WTC11 (cell line): ENCODE results near the gene CD59. TPM values are rescaled to one million over a fixed set of nuclear protein-coding genes. Genes with fewer than 3 reads are reported as not detected.

Source experiments
- ATAC-seq: fragments of 200-7000 bp; cut with Tn5 transposase; 2 replicates; pipeline ENCODE4 v1.10.0; 2021; ENCODE audit warnings: mild to moderate bottlenecking, moderate library complexity
- CTCF ChIA-PET: fragments of 300-600 bp; sonication (Branson Sonifier 250); formaldehyde crosslinking; loops from one replicate; lab custom pipeline; 2021; ENCODE audit warnings: antibody characterized with exemption; lab: Charles Lee
- POLR2A ChIA-PET: fragments of 350-600 bp; sonication (Branson Sonifier 250); formaldehyde crosslinking; loops from one replicate; lab custom pipeline; 2021; ENCODE audit warnings: antibody characterized with exemption; lab: Charles Lee
- DNase-seq: peaks from one replicate; pipeline ENCODE4 v3.0.0; 2021; ENCODE audit warnings: low spot score
- H3K27ac Mint-ChIP-seq: 2 replicates; pipeline ENCODE4 v1.8.0; 2021; ENCODE audit warnings: mixed read lengths
- H3K27me3 Mint-ChIP-seq: 2 replicates; pipeline ENCODE4 v1.8.0; 2021; ENCODE audit warnings: low read depth, mild to moderate bottlenecking, moderate library complexity, mixed read lengths
- H3K36me3 Mint-ChIP-seq: 2 replicates; pipeline ENCODE4 v1.8.0; 2021; ENCODE audit warnings: mixed read lengths
- H3K4me1 Mint-ChIP-seq: 2 replicates; pipeline ENCODE4 v1.8.0; 2022; ENCODE audit warnings: mixed read lengths
- H3K4me3 Mint-ChIP-seq: 2 replicates; pipeline ENCODE4 v1.8.0; 2021; ENCODE audit warnings: mild to moderate bottlenecking, moderate library complexity, mixed read lengths
- H3K9me3 Mint-ChIP-seq: 2 replicates; pipeline ENCODE4 v1.8.0; 2021; ENCODE audit warnings: mixed read lengths
- ATF1 ChIP-seq: sonication (generic); formaldehyde crosslinking; IDR thresholded peaks from 2 replicates; pipeline ENCODE4 v1.8.1; 2023; ENCODE audit warnings: mild to moderate bottlenecking, moderate library complexity, missing genetic modification reagents
- E2F4 ChIP-seq: sonication (generic); formaldehyde crosslinking; IDR thresholded peaks from 2 replicates; pipeline ENCODE4 v1.8.1; 2022; ENCODE audit warnings: low read depth, mild to moderate bottlenecking, moderate library complexity, missing genetic modification reagents, borderline replicate concordance
- E2F5 ChIP-seq: sonication (generic); formaldehyde crosslinking; IDR thresholded peaks from 2 replicates; pipeline ENCODE4 v1.8.1; 2022; ENCODE audit warnings: mild to moderate bottlenecking, moderate library complexity, missing genetic modification reagents
- FOXK1 ChIP-seq: sonication (generic); formaldehyde crosslinking; IDR thresholded peaks from 2 replicates; pipeline ENCODE4 v1.8.0; 2022; ENCODE audit warnings: mild to moderate bottlenecking, moderate library complexity, missing genetic modification reagents
- FOXP1 ChIP-seq: sonication (generic); formaldehyde crosslinking; IDR thresholded peaks from 2 replicates; pipeline ENCODE4 v1.8.0; 2022; ENCODE audit warnings: missing genetic modification reagents, mild to moderate bottlenecking, moderate library complexity, borderline replicate concordance
- GABPB1 ChIP-seq: sonication (generic); formaldehyde crosslinking; IDR thresholded peaks from 2 replicates; pipeline ENCODE4 v1.8.1; 2023; ENCODE audit warnings: mild to moderate bottlenecking, missing genetic modification reagents
- MXD4 ChIP-seq: fragments of 250-450 bp; sonication (Bioruptor Pico); IDR thresholded peaks from 2 replicates; pipeline ENCODE4 v1.8.0; 2021; ENCODE audit warnings: mild to moderate bottlenecking, moderate library complexity, borderline replicate concordance
- PRDM15 ChIP-seq: sonication (generic); formaldehyde crosslinking; IDR thresholded peaks from 2 replicates; pipeline ENCODE4 v1.8.0; 2022; ENCODE audit warnings: missing genetic modification reagents
- RORB ChIP-seq: fragments of 250-450 bp; sonication (Bioruptor Pico); IDR thresholded peaks from 2 replicates; pipeline ENCODE4 v1.9.0; 2021; ENCODE audit warnings: mild to moderate bottlenecking
- SOX15 ChIP-seq: fragments of 250-450 bp; sonication (Bioruptor Pico); IDR thresholded peaks from 2 replicates; pipeline ENCODE4 v1.9.0; 2021; ENCODE audit warnings: mild to moderate bottlenecking
- USF2 ChIP-seq: sonication (generic); formaldehyde crosslinking; IDR thresholded peaks from 2 replicates; pipeline ENCODE4 v1.8.1; 2023; ENCODE audit warnings: mild to moderate bottlenecking, missing genetic modification reagents, moderate library complexity
- ZNF121 ChIP-seq: sonication (generic); formaldehyde crosslinking; IDR thresholded peaks from 2 replicates; pipeline ENCODE4 v1.8.0; 2023; ENCODE audit warnings: missing genetic modification reagents
- ZNF219 ChIP-seq: sonication (generic); formaldehyde crosslinking; IDR thresholded peaks from 2 replicates; pipeline ENCODE4 v1.8.0; 2023; ENCODE audit warnings: missing genetic modification reagents, mild to moderate bottlenecking, borderline replicate concordance
- ZNF232 ChIP-seq: sonication (generic); formaldehyde crosslinking; IDR thresholded peaks from 2 replicates; pipeline ENCODE4 v1.8.0; 2022; ENCODE audit warnings: mild to moderate bottlenecking, missing genetic modification reagents
- ZNF416 ChIP-seq: fragments of 250-450 bp; sonication (Bioruptor Pico); IDR thresholded peaks from 2 replicates; pipeline ENCODE4 v1.9.0; 2021; ENCODE audit warnings: mild to moderate bottlenecking, inconsistent platforms
- ZNF671 ChIP-seq: fragments of 250-450 bp; sonication (Bioruptor Pico); IDR thresholded peaks from 2 replicates; pipeline ENCODE4 v1.8.0; 2021; ENCODE audit warnings: mild to moderate bottlenecking
- total RNA-seq: library from RNA; stranded (reverse); gene quantifications from 3 replicates; pipeline ENCODE4 v1.2.3, GENCODE V29; 2021
- TF ChIP-seq, protein P1 (sequence below): sonication (generic); formaldehyde crosslinking; IDR thresholded peaks from 2 replicates; pipeline ENCODE4 v1.8.1; 2023; ENCODE audit warnings: mild to moderate bottlenecking, moderate library complexity, missing genetic modification reagents
- TF ChIP-seq, protein P2 (sequence below): sonication (generic); formaldehyde crosslinking; IDR thresholded peaks from 2 replicates; pipeline ENCODE4 v1.8.1; 2022; ENCODE audit warnings: mild to moderate bottlenecking, missing genetic modification reagents, moderate library complexity, borderline replicate concordance
- TF ChIP-seq, protein P3 (sequence below): sonication (generic); formaldehyde crosslinking; IDR thresholded peaks from 2 replicates; pipeline ENCODE4 v1.8.0; 2023; ENCODE audit warnings: mild to moderate bottlenecking, missing genetic modification reagents

Gene CD59
- total RNA-seq, 1 experiment from 2014 or later = 65.8 TPM

DNA sequence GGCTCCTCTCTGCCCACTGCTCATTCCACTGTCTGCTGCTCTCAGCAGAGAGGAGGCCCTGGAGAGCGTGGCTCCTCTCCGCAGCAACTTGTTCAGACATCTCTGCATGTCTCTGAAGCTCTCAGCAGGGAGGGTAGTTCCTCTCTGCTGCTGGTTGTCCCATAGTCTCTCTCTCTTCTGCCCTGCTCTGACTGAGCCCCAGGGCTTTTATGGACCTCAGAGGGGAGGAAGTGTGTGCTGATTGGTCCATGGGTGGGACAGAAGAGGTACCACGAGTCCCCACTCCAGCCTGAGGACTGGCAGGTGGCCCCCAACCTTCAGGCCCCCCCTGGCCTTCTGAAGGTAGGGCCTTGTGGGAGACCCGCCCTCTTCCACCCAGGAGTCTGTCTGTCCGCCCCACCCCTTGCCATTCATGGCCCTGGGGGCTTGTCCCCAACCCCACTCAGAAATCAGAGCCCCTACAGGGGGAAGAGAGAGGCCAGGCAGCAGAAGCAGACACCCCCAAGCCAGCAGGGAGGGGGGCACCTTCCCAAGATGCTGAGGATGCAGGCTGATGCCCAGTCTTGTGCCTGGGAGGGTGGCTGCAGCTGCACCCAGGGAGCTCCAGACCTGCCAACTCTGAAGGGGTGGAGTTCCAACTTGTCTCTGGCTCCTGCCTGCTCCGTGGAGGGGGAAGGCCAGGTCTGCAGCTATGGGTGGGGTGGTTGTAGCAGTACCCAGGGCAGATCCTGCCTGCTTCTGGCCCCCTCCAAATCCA lies 70.7 kb downstream of the CD59 start:
- no peak overlapping the region for H3K27ac Mint-ChIP-seq
- POLR2A ChIA-PET = no interaction called here

GRCh38 chr11:33664827-33665226 lies 71.4 kb downstream of the CD59 start:
- CTCF ChIA-PET = no interaction called here
- DNase-seq = no peak

More for the DNA sequence above, 70.7 kb downstream of the CD59 start:
- DNase-seq (no peak), ATAC-seq (no peak)
- CTCF ChIA-PET = no interaction called here
- Mint-ChIP-seq H3K27me3 (no peaks in the 10 kb centered on the region), H3K4me1 (peaks cover 54% of the 10 kb centered on the region), H3K4me3 (no peak overlapping the region), H3K36me3 (peaks cover 9% of the 10 kb centered on the region), H3K9me3 (peaks cover 16% of the 10 kb centered on the region)
- TF ChIP-seq ZNF416 (CRISPR knock-in tag) (no peak), ZNF232 (CRISPR knock-in tag) (no peak), USF2 (CRISPR knock-in tag) (no peak), FOXP1 (CRISPR knock-in tag) (no peak), FOXK1 (no peak), ZNF671 (CRISPR knock-in tag) (no peak), ATF1 (no peak)
- TF ChIP-seq, protein P1, sequence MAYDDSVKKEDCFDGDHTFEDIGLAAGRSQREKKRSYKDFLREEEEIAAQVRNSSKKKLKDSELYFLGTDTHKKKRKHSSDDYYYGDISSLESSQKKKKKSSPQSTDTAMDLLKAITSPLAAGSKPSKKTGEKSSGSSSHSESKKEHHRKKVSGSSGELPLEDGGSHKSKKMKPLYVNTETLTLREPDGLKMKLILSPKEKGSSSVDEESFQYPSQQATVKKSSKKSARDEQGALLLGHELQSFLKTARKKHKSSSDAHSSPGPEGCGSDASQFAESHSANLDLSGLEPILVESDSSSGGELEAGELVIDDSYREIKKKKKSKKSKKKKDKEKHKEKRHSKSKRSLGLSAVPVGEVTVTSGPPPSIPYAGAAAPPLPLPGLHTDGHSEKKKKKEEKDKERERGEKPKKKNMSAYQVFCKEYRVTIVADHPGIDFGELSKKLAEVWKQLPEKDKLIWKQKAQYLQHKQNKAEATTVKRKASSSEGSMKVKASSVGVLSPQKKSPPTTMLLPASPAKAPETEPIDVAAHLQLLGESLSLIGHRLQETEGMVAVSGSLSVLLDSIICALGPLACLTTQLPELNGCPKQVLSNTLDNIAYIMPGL (CRISPR knock-in tag) = no peak
- TF ChIP-seq, protein P2, sequence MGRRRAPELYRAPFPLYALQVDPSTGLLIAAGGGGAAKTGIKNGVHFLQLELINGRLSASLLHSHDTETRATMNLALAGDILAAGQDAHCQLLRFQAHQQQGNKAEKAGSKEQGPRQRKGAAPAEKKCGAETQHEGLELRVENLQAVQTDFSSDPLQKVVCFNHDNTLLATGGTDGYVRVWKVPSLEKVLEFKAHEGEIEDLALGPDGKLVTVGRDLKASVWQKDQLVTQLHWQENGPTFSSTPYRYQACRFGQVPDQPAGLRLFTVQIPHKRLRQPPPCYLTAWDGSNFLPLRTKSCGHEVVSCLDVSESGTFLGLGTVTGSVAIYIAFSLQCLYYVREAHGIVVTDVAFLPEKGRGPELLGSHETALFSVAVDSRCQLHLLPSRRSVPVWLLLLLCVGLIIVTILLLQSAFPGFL (CRISPR knock-in tag) = no peak

More at GRCh38 chr11:33664827-33665226, 71.4 kb downstream of the CD59 start:
- Mint-ChIP-seq H3K27me3 (no peaks in the 10 kb centered on the region), H3K4me3 (no peak overlapping the region), H3K4me1 (peaks cover 48% of the 10 kb centered on the region), H3K9me3 (peaks cover 13% of the 10 kb centered on the region), H3K36me3 (peaks cover 9% of the 10 kb centered on the region), H3K27ac (no peak overlapping the region)
- POLR2A ChIA-PET = no interaction called here
- TF ChIP-seq ZNF219 (CRISPR knock-in tag) (no peak), ZNF121 (CRISPR knock-in tag) (no peak), MXD4 (no peak), PRDM15 (CRISPR knock-in tag) (no peak), E2F5 (CRISPR knock-in tag) (no peak), E2F4 (no peak), SOX15 (CRISPR knock-in tag) (no peak), RORB (CRISPR knock-in tag) (no peak), GABPB1 (no peak)
- TF ChIP-seq, protein P1 (CRISPR knock-in tag) = no peak
- TF ChIP-seq, protein P3, sequence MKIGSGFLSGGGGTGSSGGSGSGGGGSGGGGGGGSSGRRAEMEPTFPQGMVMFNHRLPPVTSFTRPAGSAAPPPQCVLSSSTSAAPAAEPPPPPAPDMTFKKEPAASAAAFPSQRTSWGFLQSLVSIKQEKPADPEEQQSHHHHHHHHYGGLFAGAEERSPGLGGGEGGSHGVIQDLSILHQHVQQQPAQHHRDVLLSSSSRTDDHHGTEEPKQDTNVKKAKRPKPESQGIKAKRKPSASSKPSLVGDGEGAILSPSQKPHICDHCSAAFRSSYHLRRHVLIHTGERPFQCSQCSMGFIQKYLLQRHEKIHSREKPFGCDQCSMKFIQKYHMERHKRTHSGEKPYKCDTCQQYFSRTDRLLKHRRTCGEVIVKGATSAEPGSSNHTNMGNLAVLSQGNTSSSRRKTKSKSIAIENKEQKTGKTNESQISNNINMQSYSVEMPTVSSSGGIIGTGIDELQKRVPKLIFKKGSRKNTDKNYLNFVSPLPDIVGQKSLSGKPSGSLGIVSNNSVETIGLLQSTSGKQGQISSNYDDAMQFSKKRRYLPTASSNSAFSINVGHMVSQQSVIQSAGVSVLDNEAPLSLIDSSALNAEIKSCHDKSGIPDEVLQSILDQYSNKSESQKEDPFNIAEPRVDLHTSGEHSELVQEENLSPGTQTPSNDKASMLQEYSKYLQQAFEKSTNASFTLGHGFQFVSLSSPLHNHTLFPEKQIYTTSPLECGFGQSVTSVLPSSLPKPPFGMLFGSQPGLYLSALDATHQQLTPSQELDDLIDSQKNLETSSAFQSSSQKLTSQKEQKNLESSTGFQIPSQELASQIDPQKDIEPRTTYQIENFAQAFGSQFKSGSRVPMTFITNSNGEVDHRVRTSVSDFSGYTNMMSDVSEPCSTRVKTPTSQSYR (CRISPR knock-in tag) = no peak
- no peak for ATAC-seq
